ENCODE data around the gene EFNA4. TPM values are rescaled to one million over a fixed set of nuclear protein-coding genes. Genes with fewer than 3 reads are reported as not detected.
A peak's percentile ranks its signal among the peaks of the same experiment; 100 is the strongest.

EFNA4 gene
- total RNA-seq, 6 donors from 2014 or later, result 2.8 to 8.1 (median 7.0) TPM

DNA sequence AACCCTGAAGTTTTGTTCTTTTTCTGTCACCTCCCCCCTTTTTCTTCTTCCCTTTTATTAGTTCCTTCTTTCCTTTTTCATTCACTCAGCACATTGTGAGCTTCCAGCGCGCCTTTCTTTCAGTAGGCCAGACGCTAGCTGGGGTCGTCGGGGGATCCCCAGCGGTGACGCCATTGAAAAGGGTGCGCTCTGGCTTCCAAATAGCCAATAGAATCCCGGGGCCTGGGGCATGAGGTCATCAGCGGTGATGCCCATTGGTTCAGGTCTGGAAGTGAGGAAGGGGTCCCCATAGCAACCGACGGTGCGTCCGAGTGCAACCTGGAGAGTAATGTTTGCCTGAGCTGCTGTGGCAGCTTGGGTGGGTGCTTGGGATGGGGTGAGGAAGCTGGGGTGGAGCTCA, 8.2 kb downstream of the EFNA4 start:
- no peak for ATAC-seq (ENCODE audit: low FRiP score in 2 of 2)
- Histone ChIP-seq H3K36me3 (peaks cover 0 to 3% (median 2%) of the 10 kb centered on the region in 4 donors), H3K27me3 (no peaks in the 10 kb centered on the region), H3K9me3 (no peaks in the 10 kb centered on the region), H3K4me3 (peak overlapping the region in 2 of 4 donors; percentile 44 to 47), H3K27ac (peak overlapping the region in 1 of 4 donors; percentile 27), H3K4me1 (peaks cover 15 to 25% (median 17%) of the 10 kb centered on the region in 4 donors)
- TF ChIP-seq POLR2AphosphoS5 (IDR thresholded peaks at IDR 0.05), result no peak
- TF ChIP-seq EP300 (IDR thresholded peaks at IDR 0.05), result no peak
- TF ChIP-seq POLR2A (IDR thresholded peaks at IDR 0.05), result no peak
- TF ChIP-seq, protein P1, sequence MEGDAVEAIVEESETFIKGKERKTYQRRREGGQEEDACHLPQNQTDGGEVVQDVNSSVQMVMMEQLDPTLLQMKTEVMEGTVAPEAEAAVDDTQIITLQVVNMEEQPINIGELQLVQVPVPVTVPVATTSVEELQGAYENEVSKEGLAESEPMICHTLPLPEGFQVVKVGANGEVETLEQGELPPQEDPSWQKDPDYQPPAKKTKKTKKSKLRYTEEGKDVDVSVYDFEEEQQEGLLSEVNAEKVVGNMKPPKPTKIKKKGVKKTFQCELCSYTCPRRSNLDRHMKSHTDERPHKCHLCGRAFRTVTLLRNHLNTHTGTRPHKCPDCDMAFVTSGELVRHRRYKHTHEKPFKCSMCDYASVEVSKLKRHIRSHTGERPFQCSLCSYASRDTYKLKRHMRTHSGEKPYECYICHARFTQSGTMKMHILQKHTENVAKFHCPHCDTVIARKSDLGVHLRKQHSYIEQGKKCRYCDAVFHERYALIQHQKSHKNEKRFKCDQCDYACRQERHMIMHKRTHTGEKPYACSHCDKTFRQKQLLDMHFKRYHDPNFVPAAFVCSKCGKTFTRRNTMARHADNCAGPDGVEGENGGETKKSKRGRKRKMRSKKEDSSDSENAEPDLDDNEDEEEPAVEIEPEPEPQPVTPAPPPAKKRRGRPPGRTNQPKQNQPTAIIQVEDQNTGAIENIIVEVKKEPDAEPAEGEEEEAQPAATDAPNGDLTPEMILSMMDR (IDR thresholded peaks at IDR 0.05), result no peak
- DNase-seq, result no peak
- WGBS, 2 donors, result 74 to 77% methylated on average over 14 of the region's 14 CpGs

DNA sequence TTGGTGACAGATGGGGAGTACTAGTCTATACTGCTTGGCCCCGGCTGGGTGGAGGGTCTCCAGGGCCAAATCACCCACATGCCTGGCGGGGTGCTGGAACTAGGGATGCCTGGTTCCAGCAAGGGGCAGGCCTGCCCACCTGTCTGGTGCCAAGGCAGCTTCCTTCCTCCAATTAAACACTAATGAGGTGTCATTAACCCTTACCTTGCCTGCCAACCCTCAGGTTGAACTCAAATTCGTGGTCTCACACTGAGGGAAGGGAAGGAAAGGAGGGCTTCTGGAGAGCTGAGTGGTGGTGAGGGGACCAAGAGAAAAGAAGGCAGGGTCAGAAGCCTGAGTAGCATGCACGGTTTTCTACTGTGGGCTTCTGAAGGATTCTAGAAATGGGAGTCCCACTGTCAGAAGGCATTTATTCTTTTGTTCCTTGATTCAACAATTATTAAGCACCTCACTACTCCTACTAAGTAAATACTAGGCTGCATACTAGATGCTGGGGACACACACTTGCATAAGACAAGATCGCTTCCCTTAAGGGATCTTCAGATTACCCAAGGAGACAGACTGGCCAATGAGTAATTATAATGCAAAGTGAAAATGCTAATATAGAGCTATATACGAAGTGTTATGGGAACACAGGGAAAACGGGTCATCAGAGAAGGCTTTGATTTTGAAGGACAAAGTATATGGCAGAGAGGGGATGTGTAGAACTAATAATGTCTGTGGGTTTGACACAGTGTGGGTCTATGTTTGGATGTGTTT, 9.2 kb downstream of the EFNA4 start:
- H3K9me3 ChIP-seq, result no peaks in the 10 kb centered on the region
- ATAC-seq (ENCODE audit: low FRiP score in 2 of 2) (no peak), DNase-seq (no peak)
- H3K27me3 ChIP-seq, result no peaks in the 10 kb centered on the region
- 64 to 72% methylated on average over 7 of the region's 7 CpGs for WGBS, 2 donors
- H3K36me3 ChIP-seq, result peaks cover 0 to 3% (median 0%) of the 10 kb centered on the region in 4 donors
- H3K27ac ChIP-seq, result no peak overlapping the region
- no peak overlapping the region for H3K4me3 ChIP-seq
- peaks cover 15 to 25% (median 17%) of the 10 kb centered on the region in 4 donors for H3K4me1 ChIP-seq
- TF ChIP-seq POLR2AphosphoS5 (IDR thresholded peaks at IDR 0.05) (no peak), EP300 (IDR thresholded peaks at IDR 0.05) (no peak)
- TF ChIP-seq, protein P1 (IDR thresholded peaks at IDR 0.05), result no peak

DNA sequence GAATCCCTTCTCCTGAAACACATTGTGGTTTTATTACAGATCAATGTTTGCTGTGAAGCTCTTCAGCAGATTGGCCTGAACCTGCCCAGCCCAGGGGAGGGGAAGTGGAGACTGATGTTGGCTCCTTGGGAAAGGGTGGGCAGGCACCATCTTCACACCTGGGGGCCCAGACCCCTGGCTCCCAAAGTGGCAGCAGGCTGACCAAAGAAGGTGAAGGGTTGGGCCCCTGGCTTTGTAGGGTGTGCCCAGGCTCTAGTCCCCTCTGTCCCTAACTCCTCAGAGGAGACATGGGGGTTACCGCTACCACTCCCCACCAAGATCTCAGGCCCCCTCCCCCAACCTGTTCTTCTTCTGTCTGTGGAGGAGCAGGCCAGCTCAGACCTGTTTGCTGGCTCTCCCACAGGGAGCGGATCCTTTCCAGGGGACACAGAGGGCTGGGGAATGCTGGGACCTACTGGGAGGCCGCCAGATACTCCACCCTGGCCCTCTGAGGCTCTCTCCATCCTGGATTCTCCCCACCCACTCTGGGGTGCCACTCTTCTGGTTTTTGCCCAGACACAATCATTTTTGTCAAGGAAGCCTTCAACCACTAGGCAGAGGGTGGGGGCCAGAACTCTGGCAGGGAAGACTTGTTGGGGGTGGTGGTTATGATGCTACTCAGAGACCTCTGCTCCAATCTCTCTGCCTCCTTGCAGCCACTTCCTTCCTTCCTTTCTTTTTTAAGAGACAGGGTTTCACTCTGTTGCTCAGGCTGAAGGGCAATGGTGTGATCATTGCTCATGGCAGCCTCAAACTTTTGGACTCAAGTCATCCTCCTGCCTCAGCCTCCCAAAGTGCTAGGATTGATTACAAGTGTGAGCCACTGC, 10.1 kb downstream of the EFNA4 start:
- TF ChIP-seq POLR2A (IDR thresholded peaks at IDR 0.05), result no peak
- TF ChIP-seq POLR2AphosphoS5 (IDR thresholded peaks at IDR 0.05), result no peak
- TF ChIP-seq, protein P1 (IDR thresholded peaks at IDR 0.05), result no peak
- TF ChIP-seq EP300 (IDR thresholded peaks at IDR 0.05), result no peak

DNA sequence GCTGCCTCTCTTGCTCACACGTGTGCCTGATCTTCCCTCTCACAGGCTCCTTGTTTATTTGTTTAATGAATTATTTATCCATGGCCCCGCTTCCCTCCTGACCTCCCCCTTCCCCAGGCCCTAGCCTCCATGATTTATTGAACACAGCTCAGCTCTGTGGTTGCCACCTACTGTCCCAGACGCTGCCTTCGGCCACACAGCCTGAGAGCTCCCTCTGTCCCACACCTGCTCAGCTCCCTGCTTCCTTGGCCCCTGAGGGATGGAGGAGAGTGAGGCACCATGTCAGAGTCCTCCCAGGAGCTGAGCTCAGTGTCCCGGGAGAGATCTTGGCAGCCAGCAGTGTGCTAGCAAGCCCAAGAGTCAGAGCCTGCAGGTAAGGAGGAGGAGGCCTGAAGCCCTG, 12.0 kb downstream of the EFNA4 start:
- ATAC-seq (ENCODE audit: low FRiP score in 2 of 2) (no peak), DNase-seq (no peak)
- H3K27me3 ChIP-seq, result peaks cover 2 to 22% (median 15%) of the 10 kb centered on the region in 4 donors
- peaks cover 31 to 36% (median 33%) of the 10 kb centered on the region in 4 donors for H3K4me1 ChIP-seq
- H3K4me3 ChIP-seq, result no peak overlapping the region
- WGBS, 2 donors, result 82 to 83% methylated on average over 4 of the region's 5 CpGs
- no peaks in the 10 kb centered on the region for H3K36me3 ChIP-seq
- no peak overlapping the region for H3K27ac ChIP-seq
- no peak for TF ChIP-seq EP300 (IDR thresholded peaks at IDR 0.05)
- TF ChIP-seq POLR2AphosphoS5 (IDR thresholded peaks at IDR 0.05), result no peak
- TF ChIP-seq POLR2A (IDR thresholded peaks at IDR 0.05), result no peak
- no peaks in the 10 kb centered on the region for H3K9me3 ChIP-seq

More for the DNA sequence above, 10.1 kb downstream of the EFNA4 start:
- DNase-seq (no peak), ATAC-seq (ENCODE audit: low FRiP score in 2 of 2) (no peak)
- Histone ChIP-seq H3K4me1 (peaks cover 17 to 28% (median 20%) of the 10 kb centered on the region in 4 donors), H3K9me3 (no peaks in the 10 kb centered on the region), H3K27me3 (peaks cover 0 to 3% (median under 1%) of the 10 kb centered on the region in 4 donors), H3K4me3 (no peak overlapping the region), H3K36me3 (peaks cover 0 to 3% (median 0%) of the 10 kb centered on the region in 4 donors), H3K27ac (no peak overlapping the region)
- 94 to 95% methylated on average over 2 to 3 of the region's 3 CpGs for WGBS, 2 donors

DNA sequence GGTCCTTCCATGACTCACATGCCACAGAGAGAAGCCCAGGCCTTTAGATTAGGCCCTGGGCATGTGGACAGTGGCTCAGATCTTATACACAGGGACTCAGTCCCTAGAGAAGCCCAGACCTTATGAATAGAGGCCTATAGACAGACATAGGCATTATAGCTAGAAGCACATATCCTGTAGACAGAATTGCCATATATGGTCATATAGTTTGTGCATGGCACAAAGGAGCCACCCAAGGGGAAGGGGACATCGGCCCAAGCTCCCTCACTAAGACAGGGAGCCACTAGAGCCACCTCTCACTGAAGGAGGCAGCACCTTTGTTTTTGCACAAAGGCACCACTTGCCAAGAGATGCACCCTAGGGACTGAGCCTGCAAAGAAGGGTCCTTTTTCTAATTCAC, 12.8 kb downstream of the EFNA4 start:
- TF ChIP-seq EP300 (IDR thresholded peaks at IDR 0.05) (no peak), POLR2AphosphoS5 (IDR thresholded peaks at IDR 0.05) (no peak), POLR2A (IDR thresholded peaks at IDR 0.05) (no peak)
- TF ChIP-seq, protein P1 (IDR thresholded peaks at IDR 0.05), result no peak
- ATAC-seq (ENCODE audit: low FRiP score in 2 of 2) (no peak), DNase-seq (no peak)
- Histone ChIP-seq H3K36me3 (no peaks in the 10 kb centered on the region), H3K4me3 (no peak overlapping the region), H3K27ac (no peak overlapping the region), H3K9me3 (no peaks in the 10 kb centered on the region), H3K27me3 (peaks cover 5 to 30% (median 23%) of the 10 kb centered on the region in 4 donors), H3K4me1 (peaks cover 33 to 36% (median 34%) of the 10 kb centered on the region in 4 donors)
- WGBS, 2 donors, result 75 to 77% methylated on average over 1 of the region's 1 CpG
